Measurements from ENCODE around the gene OR51B6. TPM values are rescaled to one million over a fixed set of nuclear protein-coding genes. Genes with fewer than 3 reads are reported as not detected.
"Not testable (repeated sequence)": the region's sequence is repeated elsewhere in the genome, so short reads cannot be mapped to it uniquely, and the experiment has no call there.

The OR51B6 gene
- total RNA-seq, 4 donors from 2014 or later: not detected

- TF ChIP-seq POLR2AphosphoS5 (IDR thresholded peaks at IDR 0.05) (no peak), CTCF (IDR thresholded peaks at IDR 0.05) (no peak), POLR2A (IDR thresholded peaks at IDR 0.05) (no peak), EP300 (IDR thresholded peaks at IDR 0.05) (no peak)
- no peaks in the 10 kb centered on the region for H3K9me3 ChIP-seq
- H3K27ac ChIP-seq: no peak overlapping the region
- H3K27me3 ChIP-seq: no peaks in the 10 kb centered on the region
- no peaks in the 10 kb centered on the region for H3K4me1 ChIP-seq
- H3K36me3 ChIP-seq: no peaks in the 10 kb centered on the region
- ATAC-seq: no peak
- no peak overlapping the region for H3K4me3 ChIP-seq
- WGBS, 2 donors (ENCODE audit: low coverage in 1 of 2): 5 to 10% methylated on average over 2 to 3 of the region's 3 CpGs
These were observed 2.6 kb upstream of the OR51B6 start for GRCh38 chr11:5348551-5349194.

GRCh38 chr11:5349550-5349949 lies 1.8 kb upstream of the OR51B6 start:
- no peaks in the 10 kb centered on the region for H3K9me3 ChIP-seq
- H3K27me3 ChIP-seq: no peaks in the 10 kb centered on the region
- no peak for ATAC-seq
- no peaks in the 10 kb centered on the region for H3K4me1 ChIP-seq
- TF ChIP-seq CTCF (IDR thresholded peaks at IDR 0.05): no peak
- TF ChIP-seq POLR2AphosphoS5 (IDR thresholded peaks at IDR 0.05): no peak
- TF ChIP-seq POLR2A (IDR thresholded peaks at IDR 0.05): no peak
- TF ChIP-seq EP300 (IDR thresholded peaks at IDR 0.05): no peak
- no peak overlapping the region for H3K4me3 ChIP-seq
- no peak overlapping the region for H3K27ac ChIP-seq
- no peaks in the 10 kb centered on the region for H3K36me3 ChIP-seq
- 33 to 38% methylated on average over 1 of the region's 1 CpG for WGBS, 2 donors (ENCODE audit: low coverage in 1 of 2)

GRCh38 chr11:5356031-5356430 lies 4.7 kb downstream of the OR51B6 start:
- H3K27ac ChIP-seq, H3K27me3 ChIP-seq, H3K36me3 ChIP-seq, H3K4me1 ChIP-seq, H3K4me3 ChIP-seq, H3K9me3 ChIP-seq, ATAC-seq: not testable (repeated sequence)
- WGBS, 2 donors (ENCODE audit: low coverage in 1 of 2): 60% methylated on average over 2 of the region's 5 CpGs; no CpG with 5 or more reads in 1 of the 2 donors

GRCh38 chr11:5362017-5362625 lies 10.8 kb downstream of the OR51B6 start:
- WGBS, 2 donors (ENCODE audit: low coverage in 1 of 2): 63 to 65% methylated on average over 1 to 3 of the region's 3 CpGs
- no peaks in the 10 kb centered on the region for H3K27me3 ChIP-seq
- H3K4me1 ChIP-seq: no peaks in the 10 kb centered on the region
- no peak overlapping the region for H3K27ac ChIP-seq
- ATAC-seq: no peak
- TF ChIP-seq POLR2A (IDR thresholded peaks at IDR 0.05): no peak
- TF ChIP-seq EP300 (IDR thresholded peaks at IDR 0.05): no peak
- no peak for TF ChIP-seq POLR2AphosphoS5 (IDR thresholded peaks at IDR 0.05)
- no peak for TF ChIP-seq CTCF (IDR thresholded peaks at IDR 0.05)
- H3K4me3 ChIP-seq: no peak overlapping the region
- no peaks in the 10 kb centered on the region for H3K36me3 ChIP-seq
- no peaks in the 10 kb centered on the region for H3K9me3 ChIP-seq

- Histone ChIP-seq H3K36me3 (no peaks in the 10 kb centered on the region), H3K4me3 (no peak overlapping the region), H3K27me3 (no peaks in the 10 kb centered on the region), H3K4me1 (no peaks in the 10 kb centered on the region), H3K27ac (no peak overlapping the region), H3K9me3 (no peaks in the 10 kb centered on the region)
- ATAC-seq: no peak
- whole genome bisulfite sequencing, 2 donors (ENCODE audit: low coverage in 1 of 2): 70 to 95% methylated on average over 1 of the region's 1 CpG
- TF ChIP-seq EP300 (IDR thresholded peaks at IDR 0.05): no peak
- no peak for TF ChIP-seq POLR2A (IDR thresholded peaks at IDR 0.05)
- no peak for TF ChIP-seq POLR2AphosphoS5 (IDR thresholded peaks at IDR 0.05)
- no peak for TF ChIP-seq CTCF (IDR thresholded peaks at IDR 0.05)
These were observed 12.4 kb downstream of the OR51B6 start for GRCh38 chr11:5363679-5364078.

Measured in gastroesophageal sphincter (tissue), 4 donors.